PC-9 (cell line): Measurements from ENCODE around the gene NEB. TPM values are rescaled to one million over a fixed set of nuclear protein-coding genes. Genes with fewer than 3 reads are reported as not detected.

Experiments used
- BruUV-seq: library from RNA; stranded (reverse); fragments of 400-500 nt; replicated peaks from 2 replicates; lab custom pipeline; 2021; lab: Mats Ljungman, UMichigan
- CTCF ChIA-PET: fragments of 300-600 bp; sonication (Branson Sonifier 250); formaldehyde crosslinking; loops from one replicate; lab custom pipeline; 2022; ENCODE audit warnings: antibody characterized with exemption; lab: Charles Lee
- POLR2A ChIA-PET: fragments of 300-600 bp; sonication (Branson Sonifier 250); formaldehyde crosslinking; loops from one replicate; lab custom pipeline; 2022; ENCODE audit warnings: antibody characterized with exemption; ENCODE audit not compliant: unreplicated experiment; lab: Charles Lee
- DNase-seq, 2 experiments: peaks; one replicate each; pipeline versions ENCODE4 v3.0.0 to v3.0.0-alpha.2; 2015 to 2022; ENCODE audit warnings: mixed read lengths in 1 of 2
- H2AFZ ChIP-seq: fragments of 200-600 bp; sonication (generic); 2 replicates; pipeline ENCODE4 v1.8.1; 2017; ENCODE audit warnings: antibody characterized with exemption
- H3F3A ChIP-seq: fragments of 200-600 bp; sonication (generic); 2 replicates; pipeline ENCODE4 v1.8.1; 2017; ENCODE audit warnings: antibody characterized with exemption, mild to moderate bottlenecking, low read depth; ENCODE audit not compliant: insufficient read depth
- H3K27ac ChIP-seq: fragments of 200-600 bp; sonication (generic); 2 replicates; pipeline ENCODE4 v1.6.1; 2016; ENCODE audit warnings: mixed run types
- H3K27me3 ChIP-seq: fragments of 200-600 bp; sonication (generic); 2 replicates; pipeline ENCODE4 v1.6.1; 2016; ENCODE audit warnings: low read depth, mixed run types; ENCODE audit not compliant: insufficient read depth
- H3K36me3 ChIP-seq: fragments of 200-600 bp; sonication (generic); 2 replicates; pipeline ENCODE4 v1.6.1; 2016; ENCODE audit warnings: low read depth, mixed run types
- H3K4me1 ChIP-seq: fragments of 200-600 bp; sonication (generic); replicated peaks from 2 replicates; pipeline ENCODE4 v1.6.1; 2016; ENCODE audit warnings: mixed run types; ENCODE audit not compliant: insufficient read depth
- H3K4me2 ChIP-seq: fragments of 200-600 bp; sonication (generic); 2 replicates; pipeline ENCODE4 v1.6.1; 2017; ENCODE audit warnings: mixed run types
- H3K4me3 ChIP-seq: fragments of 200-600 bp; sonication (generic); 2 replicates; pipeline ENCODE4 v1.6.1; 2016; ENCODE audit warnings: mixed run types
- H3K79me2 ChIP-seq: fragments of 200-600 bp; sonication (generic); 2 replicates; pipeline ENCODE4 v1.6.1; 2017; ENCODE audit warnings: low read depth, mixed run types
- H3K9me2 ChIP-seq: fragments of 200-600 bp; sonication (generic); 2 replicates; pipeline ENCODE4 v1.8.1; 2017; ENCODE audit warnings: mild to moderate bottlenecking; ENCODE audit not compliant: insufficient read depth
- H3K9me3 ChIP-seq: fragments of 200-600 bp; sonication (generic); 2 replicates; pipeline ENCODE4 v1.8.1; 2016; ENCODE audit warnings: low read depth; ENCODE audit not compliant: insufficient read depth
- H4K20me1 ChIP-seq: fragments of 200-600 bp; sonication (generic); 2 replicates; pipeline ENCODE4 v1.8.1; 2017; ENCODE audit not compliant: insufficient read depth
- CTCF ChIP-seq: fragments of 200-600 bp; sonication (generic); conservative IDR thresholded peaks from 2 replicates; pipeline ENCODE4 v1.6.1; 2017; ENCODE audit warnings: mixed run types, antibody characterized with exemption, mild to moderate bottlenecking, moderate library complexity
- EZH2 ChIP-seq: fragments of 200-600 bp; sonication (generic); IDR thresholded peaks from 2 replicates; pipeline ENCODE4 v1.8.0; 2017; ENCODE audit warnings: antibody characterized with exemption, low read depth
- intact Hi-C: fragments of 100-400 bp; cut with micrococcal nuclease; formaldehyde crosslinking; loops from one replicate; pipeline ENCODE4 v1.10.0; 2022; ENCODE audit not compliant: unreplicated experiment
- total RNA-seq: library from RNA; stranded (reverse); gene quantifications from 2 replicates; pipeline ENCODE4 v1.2.3, GENCODE V29; 2021

Gene NEB
- total RNA-seq, 1 experiment from 2014 or later: 0.15 TPM

DNA sequence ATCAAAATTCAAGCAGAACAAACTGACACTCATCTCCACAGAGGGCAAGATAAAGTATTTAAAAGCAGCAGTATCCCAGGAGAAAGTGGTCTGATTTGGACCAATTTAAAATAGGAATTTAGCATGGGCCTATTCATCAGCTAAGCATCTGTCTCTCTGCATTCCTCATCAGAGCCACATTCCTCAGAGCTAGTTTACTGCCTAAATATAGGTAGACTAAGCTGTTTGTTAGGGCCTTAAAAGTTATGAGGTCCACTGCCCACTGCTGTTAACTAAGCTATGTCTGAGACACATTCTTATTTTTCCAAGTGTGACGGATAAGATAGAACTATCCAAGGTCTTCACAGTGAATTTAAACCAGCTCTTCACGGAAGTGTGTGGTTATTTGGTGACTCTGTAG, 17.6 kb downstream of the NEB start:
- Histone ChIP-seq H3K36me3 (no peaks in the 10 kb centered on the region), H3K79me2 (no peaks in the 10 kb centered on the region), H3K4me1 (no peaks in the 10 kb centered on the region), H3K4me3 (no peak overlapping the region), H3F3A (no peaks in the 10 kb centered on the region), H3K4me2 (no peak overlapping the region), H2AFZ (no peak overlapping the region), H3K9me3 (no peaks in the 10 kb centered on the region), H3K9me2 (no peaks in the 10 kb centered on the region), H3K27me3 (no peaks in the 10 kb centered on the region), H4K20me1 (no peaks in the 10 kb centered on the region), H3K27ac (no peak overlapping the region)
- no TSS peak for BruUV-seq
- POLR2A ChIA-PET: no interaction called here
- TF ChIP-seq CTCF: no peak
- no peak for TF ChIP-seq EZH2
- CTCF ChIA-PET: no interaction called here
- intact Hi-C loops: no loop called here
- no peak for DNase-seq

GRCh38 chr2:151713291-151713903, 20.9 kb downstream of the NEB start:
- Histone ChIP-seq H2AFZ (no peak overlapping the region), H3K27ac (no peak overlapping the region), H3K27me3 (no peaks in the 10 kb centered on the region), H3K9me2 (no peaks in the 10 kb centered on the region), H4K20me1 (no peaks in the 10 kb centered on the region), H3K9me3 (no peaks in the 10 kb centered on the region), H3K4me2 (no peak overlapping the region), H3K36me3 (no peaks in the 10 kb centered on the region), H3K4me1 (no peaks in the 10 kb centered on the region), H3K4me3 (no peak overlapping the region), H3K79me2 (no peaks in the 10 kb centered on the region), H3F3A (no peaks in the 10 kb centered on the region)
- DNase-seq: no peak
- ChIA-PET POLR2A (no interaction called here), CTCF (no interaction called here)
- intact Hi-C loops: no loop called here
- TF ChIP-seq EZH2: no peak
- no peak for TF ChIP-seq CTCF
- BruUV-seq: no TSS peak

DNA sequence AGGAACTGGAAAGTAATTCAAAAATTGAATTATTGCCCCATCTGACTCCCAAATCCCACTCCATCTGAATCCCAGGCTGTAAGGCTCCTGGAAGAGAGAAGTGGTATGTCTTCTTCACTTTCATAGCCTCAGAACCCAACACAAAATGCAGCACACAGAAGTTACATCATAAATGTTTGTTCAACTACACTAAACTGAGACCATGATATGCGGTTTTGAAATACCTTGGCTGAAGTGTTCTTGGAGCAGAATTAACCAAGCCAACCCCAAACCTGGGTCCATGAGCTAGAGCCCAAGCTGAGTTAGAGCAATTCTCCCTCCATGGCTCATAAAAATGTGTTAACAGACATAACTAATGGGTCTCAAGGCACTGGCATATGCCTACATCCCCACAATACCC, 23.3 kb downstream of the NEB start:
- Histone ChIP-seq H3K4me1 (no peaks in the 10 kb centered on the region), H3F3A (no peaks in the 10 kb centered on the region), H3K27me3 (no peaks in the 10 kb centered on the region), H3K9me3 (no peaks in the 10 kb centered on the region), H4K20me1 (no peaks in the 10 kb centered on the region), H3K9me2 (no peaks in the 10 kb centered on the region), H3K27ac (no peak overlapping the region), H3K4me2 (no peak overlapping the region), H3K79me2 (no peaks in the 10 kb centered on the region), H3K36me3 (no peaks in the 10 kb centered on the region), H3K4me3 (no peak overlapping the region), H2AFZ (no peak overlapping the region)
- POLR2A ChIA-PET: no interaction called here
- no TSS peak for BruUV-seq
- no peak for DNase-seq
- intact Hi-C loops: no loop called here
- TF ChIP-seq EZH2 (no peak), CTCF (no peak)
- CTCF ChIA-PET: no interaction called here
